Hematopoietic multipotent progenitor cell treated with erythropoietin and hydrocortisone succinate and interleukin-3 and kit ligand, for 6 days (in vitro differentiated cells): Measurements from ENCODE around the gene GART.

ENCODE experiments used
- DNase-seq: peaks from one replicate; pipeline ENCODE4 v3.0.0-alpha.2; 2015

Gene GART

DNA sequence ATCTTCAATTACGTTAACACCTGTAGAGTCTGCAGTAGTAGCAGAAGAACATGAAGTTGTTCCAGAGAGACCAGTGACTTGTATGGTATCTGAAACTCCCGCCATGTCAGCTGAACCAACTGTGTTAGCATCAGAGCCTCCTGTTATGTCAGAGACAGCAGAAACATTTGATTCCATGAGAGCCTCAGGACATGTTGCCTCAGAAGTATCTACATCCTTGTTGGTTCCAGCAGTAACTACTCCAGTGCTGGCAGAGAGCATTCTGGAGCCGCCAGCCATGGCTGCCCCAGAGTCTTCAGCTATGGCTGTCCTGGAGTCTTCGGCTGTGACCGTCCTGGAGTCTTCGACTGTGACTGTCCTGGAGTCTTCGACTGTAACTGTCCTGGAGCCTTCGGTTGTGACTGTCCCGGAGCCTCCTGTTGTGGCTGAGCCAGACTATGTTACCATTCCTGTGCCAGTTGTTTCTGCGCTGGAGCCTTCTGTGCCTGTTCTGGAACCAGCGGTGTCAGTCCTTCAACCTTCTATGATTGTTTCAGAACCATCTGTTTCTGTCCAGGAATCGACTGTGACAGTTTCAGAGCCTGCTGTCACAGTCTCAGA, 11.2 kb upstream of the GART start:
- no peak for DNase-seq

DNA sequence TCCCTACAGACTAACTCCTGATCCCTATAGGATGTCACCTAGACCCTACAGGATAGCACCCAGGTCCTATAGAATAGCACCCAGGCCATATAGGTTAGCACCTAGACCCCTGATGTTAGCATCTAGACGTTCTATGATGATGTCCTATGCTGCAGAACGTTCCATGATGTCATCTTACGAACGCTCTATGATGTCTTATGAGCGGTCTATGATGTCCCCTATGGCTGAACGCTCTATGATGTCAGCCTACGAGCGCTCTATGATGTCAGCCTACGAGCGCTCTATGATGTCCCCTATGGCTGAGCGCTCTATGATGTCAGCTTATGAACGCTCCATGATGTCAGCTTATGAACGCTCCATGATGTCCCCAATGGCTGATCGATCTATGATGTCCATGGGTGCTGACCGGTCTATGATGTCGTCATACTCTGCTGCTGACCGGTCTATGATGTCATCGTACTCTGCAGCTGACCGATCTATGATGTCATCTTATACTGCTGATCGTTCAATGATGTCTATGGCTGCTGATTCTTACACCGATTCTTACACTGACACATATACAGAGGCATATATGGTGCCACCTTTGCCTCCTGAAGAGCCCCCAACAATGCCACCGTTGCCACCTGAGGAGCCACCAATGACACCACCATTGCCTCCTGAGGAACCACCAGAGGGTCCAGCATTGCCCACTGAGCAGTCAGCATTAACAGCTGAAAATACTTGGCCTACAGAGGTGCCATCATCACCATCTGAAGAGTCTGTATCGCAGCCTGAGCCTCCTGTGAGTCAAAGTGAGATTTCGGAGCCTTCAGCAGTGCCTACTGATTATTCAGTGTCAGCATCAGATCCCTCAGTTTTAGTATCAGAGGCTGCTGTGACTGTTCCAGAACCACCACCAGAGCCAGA, 10.4 kb upstream of the GART start:
- no peak for DNase-seq

DNA sequence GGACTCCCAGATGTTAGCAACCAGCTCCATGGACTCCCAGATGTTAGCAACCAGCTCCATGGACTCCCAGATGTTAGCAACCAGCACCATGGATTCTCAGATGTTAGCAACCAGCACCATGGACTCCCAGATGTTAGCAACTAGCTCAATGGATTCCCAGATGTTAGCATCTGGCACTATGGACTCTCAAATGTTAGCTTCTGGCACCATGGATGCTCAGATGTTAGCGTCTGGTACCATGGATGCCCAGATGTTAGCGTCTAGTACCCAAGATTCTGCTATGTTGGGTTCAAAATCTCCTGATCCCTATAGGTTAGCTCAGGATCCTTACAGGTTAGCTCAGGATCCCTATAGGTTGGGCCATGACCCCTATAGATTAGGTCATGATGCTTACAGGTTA, 9.7 kb upstream of the GART start:
- no peak for DNase-seq

DNA sequence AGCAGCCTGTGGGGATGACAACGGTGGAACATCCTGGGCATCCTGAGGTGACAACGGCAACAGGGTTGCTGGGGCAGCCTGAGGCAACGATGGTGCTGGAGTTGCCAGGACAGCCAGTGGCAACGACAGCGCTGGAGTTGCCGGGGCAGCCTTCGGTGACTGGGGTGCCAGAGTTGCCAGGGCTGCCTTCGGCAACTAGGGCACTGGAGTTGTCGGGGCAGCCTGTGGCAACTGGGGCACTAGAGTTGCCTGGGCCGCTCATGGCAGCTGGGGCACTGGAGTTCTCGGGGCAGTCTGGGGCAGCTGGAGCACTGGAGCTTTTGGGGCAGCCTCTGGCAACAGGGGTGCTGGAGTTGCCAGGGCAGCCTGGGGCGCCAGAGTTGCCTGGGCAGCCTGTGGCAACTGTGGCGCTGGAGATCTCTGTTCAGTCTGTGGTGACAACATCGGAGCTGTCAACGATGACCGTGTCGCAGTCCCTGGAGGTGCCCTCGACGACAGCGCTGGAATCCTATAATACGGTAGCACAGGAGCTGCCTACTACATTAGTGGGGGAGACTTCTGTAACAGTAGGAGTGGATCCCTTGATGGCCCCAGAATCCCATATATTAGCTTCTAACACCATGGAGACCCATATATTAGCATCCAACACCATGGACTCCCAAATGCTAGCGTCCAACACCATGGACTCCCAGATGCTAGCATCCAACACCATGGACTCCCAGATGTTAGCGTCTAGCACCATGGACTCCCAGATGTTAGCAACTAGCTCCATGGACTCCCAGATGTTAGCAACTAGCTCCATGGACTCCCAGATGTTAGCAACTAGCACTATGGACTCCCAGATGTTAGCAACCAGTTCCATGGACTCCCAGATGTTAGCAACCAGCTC, 9.1 kb upstream of the GART start:
- DNase-seq = no peak

DNA sequence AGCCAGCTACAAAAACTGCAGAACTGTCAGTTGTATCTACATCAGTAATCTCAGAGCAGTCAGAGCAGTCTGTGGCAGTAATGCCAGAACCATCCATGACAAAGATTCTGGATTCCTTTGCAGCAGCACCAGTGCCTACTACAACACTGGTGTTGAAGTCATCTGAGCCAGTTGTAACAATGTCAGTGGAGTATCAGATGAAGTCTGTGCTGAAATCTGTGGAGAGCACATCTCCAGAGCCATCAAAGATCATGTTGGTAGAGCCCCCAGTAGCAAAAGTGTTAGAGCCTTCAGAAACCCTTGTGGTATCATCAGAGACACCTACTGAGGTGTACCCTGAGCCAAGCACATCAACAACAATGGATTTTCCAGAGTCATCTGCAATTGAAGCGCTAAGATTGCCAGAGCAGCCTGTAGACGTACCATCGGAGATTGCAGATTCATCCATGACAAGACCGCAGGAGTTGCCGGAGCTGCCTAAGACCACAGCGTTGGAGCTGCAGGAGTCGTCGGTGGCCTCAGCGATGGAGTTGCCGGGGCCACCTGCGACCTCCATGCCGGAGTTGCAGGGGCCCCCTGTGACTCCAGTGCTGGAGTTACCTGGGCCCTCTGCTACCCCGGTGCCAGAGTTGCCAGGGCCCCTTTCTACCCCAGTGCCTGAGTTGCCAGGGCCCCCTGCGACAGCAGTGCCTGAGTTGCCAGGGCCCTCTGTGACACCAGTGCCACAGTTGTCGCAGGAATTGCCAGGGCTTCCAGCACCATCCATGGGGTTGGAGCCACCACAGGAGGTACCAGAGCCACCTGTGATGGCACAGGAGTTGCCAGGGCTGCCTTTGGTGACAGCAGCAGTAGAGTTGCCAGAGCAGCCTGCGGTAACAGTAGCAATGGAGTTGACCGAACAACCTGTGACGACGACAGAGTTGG, 8.2 kb upstream of the GART start:
- no peak for DNase-seq

DNA sequence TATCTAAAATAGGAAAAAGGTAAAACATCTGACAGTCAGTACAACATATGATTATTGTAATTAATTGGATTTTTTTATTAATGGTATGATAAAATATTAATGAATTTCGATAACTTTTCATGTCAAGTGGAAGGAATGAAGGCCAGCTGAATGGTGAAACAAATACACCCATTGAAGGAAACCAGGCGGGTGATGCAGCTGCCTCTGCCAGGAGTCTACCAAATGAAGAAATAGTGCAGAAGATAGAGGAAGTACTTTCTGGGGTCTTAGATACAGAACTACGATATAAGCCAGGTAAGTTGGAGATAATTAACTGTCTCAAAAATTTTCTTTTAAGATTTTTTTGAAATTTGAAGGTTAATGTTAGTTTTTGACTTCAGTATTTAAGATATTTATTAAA, 4.2 kb upstream of the GART start:
- peak; percentile 52 for DNase-seq

DNA sequence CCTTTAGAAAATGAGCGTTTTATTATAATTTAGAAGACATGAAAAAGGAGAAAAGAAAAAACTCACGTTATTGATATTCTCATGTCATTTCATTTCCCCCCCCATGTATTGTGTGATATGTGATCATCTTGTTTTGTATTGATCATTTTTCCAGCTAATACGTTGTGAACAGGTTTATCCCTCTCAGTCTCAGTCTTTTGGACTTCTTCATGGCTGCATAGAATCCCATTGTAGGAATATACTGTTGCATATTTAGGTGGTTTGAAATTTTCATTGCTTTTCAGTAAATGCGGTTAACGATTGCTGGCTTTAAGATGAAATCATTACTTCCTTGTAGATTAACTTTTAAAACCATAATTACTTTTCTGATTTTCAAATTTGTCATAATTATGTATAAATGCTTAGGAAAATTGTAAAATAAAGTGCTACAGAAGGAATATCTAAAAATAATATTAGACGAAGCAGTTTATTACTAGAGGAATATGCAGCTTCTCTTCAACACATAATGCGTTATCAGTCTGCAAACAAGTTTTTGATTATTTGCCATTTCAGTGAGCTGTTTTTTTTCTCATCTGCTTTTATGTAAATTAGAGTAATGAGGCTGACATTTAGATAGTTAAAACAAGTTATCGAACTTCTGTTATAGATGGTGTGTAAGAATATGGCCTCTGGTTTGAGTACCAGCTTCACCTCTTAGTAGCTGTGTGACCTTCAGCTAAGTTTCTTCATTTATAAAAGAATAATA, 2.7 kb upstream of the GART start:
- DNase-seq = no peak

DNA sequence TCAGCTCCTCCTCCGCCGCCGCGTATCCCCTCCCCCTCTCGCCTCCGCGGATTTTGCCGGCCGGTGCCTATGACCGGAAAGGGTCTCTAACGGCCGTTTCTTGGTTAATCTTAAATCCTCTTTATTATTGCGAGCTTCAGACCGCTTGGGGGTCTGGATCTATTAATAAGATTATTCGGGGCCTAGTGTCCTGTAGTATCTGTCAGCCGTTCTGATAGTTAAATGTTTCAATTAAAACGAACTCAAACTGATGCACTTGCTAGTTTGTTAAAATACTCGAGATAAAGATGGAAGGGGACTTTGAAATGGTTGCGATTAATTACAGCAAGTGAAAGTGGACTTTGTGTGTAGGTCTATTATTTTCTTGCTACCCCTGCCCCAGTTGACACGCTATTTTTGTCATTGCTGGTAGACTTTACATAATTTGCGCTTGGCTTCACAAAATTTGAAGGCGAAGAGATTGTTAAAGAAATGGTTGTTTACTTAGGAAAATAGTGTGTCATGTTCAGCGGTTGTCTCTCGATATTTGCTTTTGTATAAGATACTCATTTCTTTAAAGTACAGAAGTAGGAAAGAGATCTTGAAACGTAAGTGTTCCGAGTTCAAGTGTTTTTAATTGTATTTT, 1.7 kb upstream of the GART start:
- DNase-seq = peak; percentile 79

DNA sequence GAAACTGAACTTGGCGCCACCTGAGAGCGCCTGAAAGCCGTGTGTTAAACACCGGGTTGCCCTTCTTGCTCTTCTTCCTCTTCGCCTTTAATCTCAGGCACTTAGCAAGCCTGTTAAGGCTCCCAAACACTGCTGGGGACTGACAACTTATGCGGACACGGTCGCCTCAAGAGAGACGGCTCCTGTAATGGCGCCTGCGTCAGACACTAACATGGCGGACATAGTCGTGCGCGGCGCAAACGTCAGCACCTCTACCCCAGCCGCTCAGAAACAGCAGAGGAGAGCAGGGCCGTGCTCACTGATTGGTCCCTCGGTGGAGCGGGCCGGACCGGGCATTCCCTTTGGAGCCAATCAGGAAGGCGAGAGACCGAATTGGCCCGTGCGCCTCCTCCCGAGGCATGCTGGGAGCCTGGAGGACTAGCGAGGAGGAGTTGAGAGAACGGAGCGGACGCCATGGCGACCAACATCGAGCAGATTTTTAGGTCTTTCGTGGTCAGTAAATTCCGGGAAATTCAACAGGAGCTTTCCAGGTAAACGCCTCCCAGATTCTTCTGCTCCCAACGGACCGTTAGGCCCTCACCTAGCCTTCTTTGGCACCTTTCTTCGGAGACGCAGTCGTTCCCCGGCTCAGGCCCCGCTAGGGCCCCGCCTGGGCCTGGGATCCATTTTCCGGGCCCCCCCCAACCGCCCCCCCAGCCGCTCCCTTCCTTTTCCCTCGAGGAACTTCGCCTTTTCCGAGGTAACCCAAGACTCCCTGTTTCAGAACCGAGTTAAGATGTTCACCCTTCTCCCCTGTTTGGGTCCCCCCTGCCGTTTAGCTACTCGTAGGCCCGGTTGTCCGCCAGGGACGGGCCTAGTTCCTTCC, 955 bp upstream of the GART start, which contains the start of gene SON:
Gene SON (plus strand): TSS at position 399 of the 865 bp plus-strand sequence. CDS start 55 bp downstream, at position 454.
- DNase-seq = peak; percentile 99

DNA sequence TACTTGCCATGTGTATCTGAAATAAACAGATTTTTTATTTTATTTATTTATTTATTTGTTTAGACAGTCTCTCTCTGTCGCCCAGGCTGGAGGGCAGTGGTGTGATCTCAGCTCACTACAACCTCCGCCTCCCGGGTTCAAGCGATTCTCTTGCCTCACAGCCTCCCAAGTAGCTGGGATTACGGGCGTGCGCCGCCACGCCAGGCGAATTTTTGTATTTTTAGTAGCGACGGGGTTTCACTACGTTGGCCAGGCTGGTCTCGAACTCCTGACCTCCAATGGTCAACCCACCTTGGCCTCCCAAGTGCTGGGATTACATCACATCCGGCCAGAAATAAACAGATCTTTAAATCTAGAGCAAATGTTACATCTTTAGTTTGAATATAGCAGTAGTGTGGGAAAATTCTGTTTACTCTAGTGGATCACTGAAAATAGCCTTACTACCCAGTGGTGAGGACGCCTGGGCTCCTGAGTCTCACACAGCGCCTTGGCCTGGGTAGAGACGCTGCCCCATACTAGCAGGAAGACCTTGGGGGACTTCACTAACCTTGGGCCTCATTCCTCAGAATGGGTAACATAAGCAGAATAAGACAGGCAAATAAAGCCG, 709 bp downstream of the GART start:
- DNase-seq = peak; percentile 53

DNA sequence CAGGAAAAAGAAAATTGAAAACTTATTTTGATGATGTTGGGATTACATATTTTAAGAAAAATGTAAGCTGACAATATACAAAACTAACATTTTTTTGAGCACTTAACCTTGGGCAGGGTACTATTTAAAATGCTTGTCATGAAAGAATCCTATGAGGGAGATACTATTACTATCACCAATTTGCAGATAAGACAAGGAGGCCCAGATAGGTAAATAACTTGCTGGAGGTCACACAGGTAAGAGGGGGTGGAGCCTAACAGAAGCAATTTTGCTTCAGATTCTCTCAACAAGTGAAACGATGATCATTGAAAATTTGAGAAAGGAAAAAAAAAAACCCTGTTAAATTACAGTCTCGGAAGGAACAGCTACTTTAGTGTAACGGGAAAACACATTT, 1.2 kb downstream of the GART start:
- no peak for DNase-seq

DNA sequence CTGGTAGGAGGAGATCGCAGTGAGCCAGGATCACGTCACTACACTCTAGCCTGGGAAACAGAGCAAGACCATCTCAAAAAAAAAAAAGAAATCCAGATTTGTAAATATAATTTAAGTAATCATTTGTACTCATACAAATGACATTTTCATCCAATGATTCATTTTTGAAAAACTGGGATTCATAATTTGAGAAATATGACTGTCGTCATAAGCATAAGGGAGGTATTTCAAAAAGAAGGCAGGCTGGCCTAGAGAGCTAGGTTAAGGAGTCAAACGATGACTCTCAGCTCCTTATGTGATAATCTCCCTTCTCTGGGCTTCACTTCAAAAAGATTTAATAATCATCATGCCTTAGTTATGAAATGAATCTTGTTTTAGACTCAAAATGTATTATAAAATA, 2.3 kb downstream of the GART start:
- no peak for DNase-seq

DNA sequence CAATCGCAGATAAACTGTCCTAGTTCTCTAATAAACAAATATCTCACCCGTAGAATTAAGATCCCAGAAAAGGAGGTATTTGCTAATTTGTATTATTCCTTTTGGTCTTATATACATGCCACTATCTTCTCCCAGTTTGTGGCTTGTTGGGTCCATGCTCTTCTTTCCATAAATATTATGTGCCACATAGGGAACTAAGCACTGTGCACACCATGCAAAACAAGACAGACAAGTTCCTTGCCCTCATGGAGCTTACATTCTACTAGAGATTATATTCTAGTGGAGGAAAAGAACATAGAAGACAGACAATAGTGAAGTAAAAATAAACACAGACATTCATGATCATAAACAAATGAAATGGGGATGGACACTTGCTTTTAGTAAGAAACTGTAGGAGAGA, 4.7 kb downstream of the GART start:
- DNase-seq = no peak

DNA sequence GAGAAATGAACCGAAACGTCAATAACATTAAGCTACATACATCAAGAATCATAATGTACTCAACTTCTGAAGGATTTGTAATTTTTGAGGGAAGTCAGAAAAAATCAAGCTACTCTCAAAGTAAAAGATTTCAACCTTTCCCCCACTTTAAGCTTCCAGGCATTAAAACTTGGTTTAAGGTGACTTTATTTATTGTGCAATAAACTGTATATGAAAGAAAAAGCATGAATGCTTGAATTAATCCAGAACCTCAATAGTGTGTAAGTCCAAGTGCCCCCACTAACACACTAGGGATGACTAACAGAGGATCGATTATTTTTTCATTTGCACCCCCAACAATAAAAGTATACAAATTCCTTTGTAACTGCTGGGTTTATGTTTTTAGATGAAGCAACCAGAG, 10.9 kb downstream of the GART start:
- no peak for DNase-seq

DNA sequence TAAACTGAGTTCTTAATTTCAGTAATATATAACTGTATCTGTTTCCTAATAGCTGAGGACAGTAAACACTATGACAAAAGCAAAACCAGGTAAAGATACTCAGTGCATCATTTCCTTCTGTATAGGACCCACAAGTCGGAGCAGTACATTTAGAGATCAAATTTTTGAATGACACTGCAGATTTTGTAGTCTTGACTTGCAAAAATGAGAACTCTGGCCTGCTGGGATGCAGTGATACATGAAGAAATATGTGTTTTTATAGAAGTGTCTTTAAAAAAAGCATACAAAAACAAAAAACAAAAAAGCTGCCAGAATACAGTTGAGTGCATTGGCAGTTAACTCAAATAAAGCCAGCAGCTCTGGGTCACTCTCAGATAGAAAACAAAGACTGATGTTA, 19.0 kb downstream of the GART start:
- peak; percentile 17 for DNase-seq

DNA sequence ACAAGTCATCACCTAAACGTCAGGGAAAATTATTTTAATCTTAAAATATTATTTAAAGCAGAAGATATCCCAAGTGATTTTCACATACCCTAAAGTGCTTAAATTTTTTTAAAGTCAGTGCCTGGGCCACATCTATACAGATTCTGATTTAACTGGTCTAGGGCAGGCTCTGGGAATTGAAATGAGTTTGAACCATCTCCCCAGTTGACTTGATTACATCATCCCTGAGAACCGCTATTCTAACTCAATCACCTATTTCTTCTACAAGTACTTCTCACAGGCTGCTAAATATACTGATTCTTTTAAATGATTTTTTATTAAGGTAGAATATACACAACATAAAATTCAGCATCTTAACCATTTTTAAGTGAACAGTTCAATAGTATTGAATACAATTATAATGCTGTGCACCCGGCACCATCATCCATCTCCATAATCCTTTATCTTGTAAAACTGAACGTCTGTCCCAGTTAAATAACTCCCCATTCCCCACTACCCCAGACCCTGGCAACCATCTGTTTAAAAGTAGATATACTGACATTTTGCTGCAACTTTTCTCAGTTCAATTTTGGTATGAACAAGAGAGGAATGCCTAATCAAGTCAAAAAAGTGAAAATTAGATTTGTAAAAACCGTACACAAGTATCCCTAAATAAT, 19.5 kb downstream of the GART start:
- no peak for DNase-seq

DNA sequence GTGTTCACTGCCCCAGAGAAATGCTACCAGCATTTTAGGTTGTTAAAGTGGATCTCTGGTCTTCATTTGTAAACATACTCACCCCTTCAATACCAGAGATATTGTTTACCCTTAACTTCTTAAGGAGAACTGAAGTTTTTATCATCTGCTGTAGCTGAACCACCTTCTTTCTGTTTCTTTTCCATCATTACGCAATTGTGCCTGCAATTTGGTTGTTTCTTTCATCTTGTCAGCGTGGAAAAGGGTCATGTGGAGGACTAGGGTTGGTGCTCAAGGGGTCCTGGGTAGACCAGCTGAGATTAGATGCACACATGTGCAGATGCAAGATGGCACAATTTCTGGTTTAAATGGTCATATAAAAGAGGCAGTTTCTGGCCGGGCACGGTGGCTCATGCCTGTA, 23.0 kb downstream of the GART start:
- no peak for DNase-seq

DNA sequence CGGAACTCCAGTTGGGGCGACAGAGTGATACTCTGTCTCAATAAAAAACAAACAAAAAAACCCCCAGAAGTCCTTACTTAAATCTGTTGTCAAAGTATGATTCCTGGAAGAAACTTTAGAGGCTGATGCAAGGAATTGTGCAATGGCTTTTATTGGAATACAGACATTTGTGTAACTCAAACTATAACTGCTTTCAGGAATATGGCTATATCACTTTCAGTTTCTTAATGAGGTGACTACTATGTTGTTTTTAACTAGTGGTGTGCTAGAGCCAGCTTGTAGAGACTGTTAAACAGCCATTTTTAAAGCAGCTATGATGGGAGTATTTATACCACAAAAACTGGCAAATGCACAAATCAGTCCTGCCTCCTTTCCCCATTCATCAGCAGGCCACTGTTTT, 27.7 kb downstream of the GART start:
- DNase-seq = no peak

DNA sequence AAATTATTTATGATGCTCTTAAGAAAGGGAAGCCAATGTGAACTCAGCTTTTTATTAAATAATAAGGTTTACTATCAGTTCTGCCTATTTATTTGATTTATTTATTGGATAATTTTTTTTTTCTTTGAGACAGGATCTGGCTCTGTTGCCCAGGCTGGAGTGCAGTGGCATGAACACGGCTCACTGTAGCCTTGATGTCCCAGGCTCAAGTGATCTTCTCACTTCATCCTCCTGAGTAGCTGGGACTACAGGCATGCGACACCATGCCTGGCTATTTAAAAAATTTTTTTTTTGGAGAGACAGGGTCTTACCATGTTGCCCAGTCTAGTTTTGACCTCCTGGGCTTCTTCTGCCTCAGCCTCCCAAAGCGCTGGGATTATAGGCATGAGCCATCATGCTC, 29.4 kb downstream of the GART start:
- no peak for DNase-seq
